ENCODE data around the gene GPN3.

DNA sequence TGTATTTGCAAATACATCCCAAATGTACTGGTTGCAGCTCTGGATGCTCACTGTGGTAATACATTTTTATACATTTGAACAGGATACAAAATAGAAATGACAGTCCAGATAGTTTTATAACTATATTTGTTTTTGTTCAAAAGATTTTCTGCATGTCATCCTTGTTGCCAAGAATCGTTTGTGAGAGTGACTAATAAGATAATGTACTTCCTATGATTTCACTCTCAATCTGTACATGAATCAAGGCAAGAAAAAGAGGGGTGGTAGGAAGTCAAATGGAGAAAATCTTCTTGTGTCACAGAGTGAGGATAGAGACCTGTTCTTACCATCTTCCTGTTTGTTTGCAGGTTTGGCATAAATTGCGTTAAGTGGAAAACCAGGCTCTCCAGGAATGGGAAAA is 31.8 kb downstream of the GPN3 start:
- TF ChIP-seq EZH2phosphoT487 (IDR thresholded peaks at IDR 0.05; ENCODE audit: insufficient read depth, low read depth), result no peak
- no peak for TF ChIP-seq EZH2 (IDR thresholded peaks at IDR 0.05; ENCODE audit: insufficient read depth, poor library complexity, severe bottlenecking)

Measured in GM23248 (cell line).